Measurements from ENCODE around the gene WRAP73. TPM values are rescaled to one million over a fixed set of nuclear protein-coding genes. Genes with fewer than 3 reads are reported as not detected.

Gene WRAP73
- total RNA-seq, 6 experiments from 2014 or later: 5.6 to 9.1 (median 7.1) TPM

GRCh38 chr1:3598051-3598491 is 51.8 kb downstream of the WRAP73 start:
- H3K9me3 ChIP-seq: no peaks in the 10 kb centered on the region
- H3K4me1 ChIP-seq: no peaks in the 10 kb centered on the region
- peak in 2 of 4 donors; percentile 33 to 41 for ATAC-seq
- intact Hi-C loops (cut with DNase I): no loop called here
- no peak overlapping the region for H3K27ac ChIP-seq
- TF ChIP-seq POLR2A (IDR thresholded peaks at IDR 0.05) (no peak), CTCF (IDR thresholded peaks at IDR 0.05) (no peak)
- WGBS (ENCODE audit: insufficient coverage, low coverage, low lambda C conversion rate, missing lambda C conversion rate): no CpG with 5 or more reads among the region's 26 CpGs
- DNase-seq: no peak
- H3K36me3 ChIP-seq: no peaks in the 10 kb centered on the region
- no peak overlapping the region for H3K4me3 ChIP-seq
- no peaks in the 10 kb centered on the region for H3K27me3 ChIP-seq

GRCh38 chr1:3597599-3597964 is 52.3 kb downstream of the WRAP73 start:
- no peaks in the 10 kb centered on the region for H3K27me3 ChIP-seq
- intact Hi-C loops (cut with DNase I): no loop called here
- no peaks in the 10 kb centered on the region for H3K4me1 ChIP-seq
- H3K9me3 ChIP-seq: no peaks in the 10 kb centered on the region
- no peaks in the 10 kb centered on the region for H3K36me3 ChIP-seq
- peak in 3 of 4 donors; percentile 26 to 30 (median 27) for ATAC-seq
- DNase-seq: no peak
- 55% methylated on average over 9 of the region's 11 CpGs for WGBS (ENCODE audit: insufficient coverage, low coverage, low lambda C conversion rate, missing lambda C conversion rate)
- TF ChIP-seq POLR2A (IDR thresholded peaks at IDR 0.05): no peak
- TF ChIP-seq CTCF (IDR thresholded peaks at IDR 0.05): no peak
- no peak overlapping the region for H3K27ac ChIP-seq
- H3K4me3 ChIP-seq: no peak overlapping the region

GRCh38 chr1:3596663-3597598 is 53.0 kb downstream of the WRAP73 start:
- Histone ChIP-seq H3K4me1 (no peaks in the 10 kb centered on the region), H3K27me3 (no peaks in the 10 kb centered on the region), H3K36me3 (no peaks in the 10 kb centered on the region), H3K27ac (no peak overlapping the region), H3K9me3 (no peaks in the 10 kb centered on the region), H3K4me3 (no peak overlapping the region)
- intact Hi-C loops (cut with DNase I): no loop called here
- ATAC-seq (no peak), DNase-seq (no peak)
- TF ChIP-seq POLR2A (IDR thresholded peaks at IDR 0.05) (no peak), CTCF (IDR thresholded peaks at IDR 0.05) (no peak)
- WGBS (ENCODE audit: insufficient coverage, low coverage, low lambda C conversion rate, missing lambda C conversion rate): 0% methylated on average over 1 of the region's 29 CpGs

- 60% methylated on average over 1 of the region's 7 CpGs for whole genome bisulfite sequencing (ENCODE audit: insufficient coverage, low coverage, low lambda C conversion rate, missing lambda C conversion rate)
- no peak for DNase-seq
- no peak for ATAC-seq
- Histone ChIP-seq H3K27me3 (no peaks in the 10 kb centered on the region), H3K9me3 (no peaks in the 10 kb centered on the region), H3K36me3 (no peaks in the 10 kb centered on the region), H3K27ac (no peak overlapping the region), H3K4me1 (no peaks in the 10 kb centered on the region), H3K4me3 (no peak overlapping the region)
- TF ChIP-seq CTCF (IDR thresholded peaks at IDR 0.05): no peak
- no peak for TF ChIP-seq POLR2A (IDR thresholded peaks at IDR 0.05)
- intact Hi-C loops (cut with DNase I): no loop called here
Observed at GRCh38 chr1:3595949-3596348, 54.0 kb downstream of the WRAP73 start.

Data from right lobe of liver (tissue), 6 donors.